G401.6 (cell line): Measurements from ENCODE around the gene NFASC.

ENCODE experiments used
- FAIRE-seq: peaks from 2 replicates; lab custom pipeline; 2012; peaks lifted over from hg19 to GRCh38; lab: Jason Lieb, UNC

Gene NFASC

GRCh38 chr1:204960306-204961125 is 89.9 kb downstream of the NFASC start:
- FAIRE-seq, result no peak

GRCh38 chr1:204961765-204962419 is 91.2 kb downstream of the NFASC start:
- no peak for FAIRE-seq

- FAIRE-seq, result no peak
Measured at GRCh38 chr1:204962742-204963632, 92.3 kb downstream of the NFASC start.

GRCh38 chr1:204967451-204967850 is 96.8 kb downstream of the NFASC start:
- no peak for FAIRE-seq

GRCh38 chr1:204968135-204968534 is 97.5 kb downstream of the NFASC start:
- no peak for FAIRE-seq

- FAIRE-seq, result no peak
Measured at GRCh38 chr1:204968951-204969350, 98.3 kb downstream of the NFASC start.

GRCh38 chr1:204970937-204971336 is 100.3 kb downstream of the NFASC start:
- no peak for FAIRE-seq

GRCh38 chr1:204971517-204972336 is 101.1 kb downstream of the NFASC start:
- no peak for FAIRE-seq

GRCh38 chr1:204972426-204972825 is 101.8 kb downstream of the NFASC start:
- no peak for FAIRE-seq

- FAIRE-seq, result no peak
Measured at GRCh38 chr1:204973449-204973848, 102.8 kb downstream of the NFASC start.

- no peak for FAIRE-seq
Measured at GRCh38 chr1:204974327-204974726, 103.7 kb downstream of the NFASC start.

GRCh38 chr1:204975021-204975420 is 104.4 kb downstream of the NFASC start:
- no peak for FAIRE-seq

- FAIRE-seq, result no peak
Measured at GRCh38 chr1:204975568-204976235, 105.0 kb downstream of the NFASC start.

GRCh38 chr1:204976646-204977045 is 106.0 kb downstream of the NFASC start:
- FAIRE-seq, result no peak

- FAIRE-seq, result no peak
Measured at GRCh38 chr1:204977318-204977717, 106.7 kb downstream of the NFASC start.

- no peak for FAIRE-seq
Measured at GRCh38 chr1:204978782-204979181, 108.1 kb downstream of the NFASC start.

- FAIRE-seq, result no peak
Measured at GRCh38 chr1:204979306-204979705, 108.6 kb downstream of the NFASC start.

GRCh38 chr1:204979891-204980649 is 109.4 kb downstream of the NFASC start:
- no peak for FAIRE-seq

GRCh38 chr1:204980840-204981405 is 110.3 kb downstream of the NFASC start:
- FAIRE-seq, result no peak

GRCh38 chr1:204983136-204983535 is 112.5 kb downstream of the NFASC start:
- no peak for FAIRE-seq
